SK-N-MC (cell line): ENCODE results near the gene KCNK1.

Source experiments
- EZH2 ChIP-seq: fragments of 200-600 bp; sonication (generic); IDR thresholded peaks from one replicate; pipeline ENCODE4 v1.6.1; 2017; ENCODE audit warnings: antibody characterized with exemption
- FOXP2 ChIP-seq: optimal IDR thresholded peaks from 2 replicates; pipeline ENCODE3; 2011; ENCODE audit warnings: mild to moderate bottlenecking, moderate library complexity; ENCODE audit not compliant: insufficient read depth; ENCODE audit errors: extremely low read length, control extremely low read depth
- POLR2AphosphoS5 ChIP-seq: IDR thresholded peaks from 2 replicates; pipeline ENCODE4 v1.6.1; 2012; ENCODE audit warnings: mild to moderate bottlenecking, low read depth, low read length, borderline replicate concordance

GRCh38 chr1:233659495-233659894, 45.6 kb downstream of the KCNK1 start:
- TF ChIP-seq EZH2 (no peak), POLR2AphosphoS5 (no peak), FOXP2 (no peak)
